Calu3 (cell line): Measurements from ENCODE around the gene EYA3. TPM values are rescaled to one million over a fixed set of nuclear protein-coding genes. Genes with fewer than 3 reads are reported as not detected.

Experiments used
- BruUV-seq: library from RNA; stranded (reverse); fragments of 400-500 nt; replicated peaks from 2 replicates; lab custom pipeline; 2021; lab: Mats Ljungman, UMichigan
- CTCF ChIA-PET: fragments of 300-600 bp; sonication (Branson Sonifier 250); formaldehyde crosslinking; loops from one replicate; lab custom pipeline; 2022; ENCODE audit warnings: antibody characterized with exemption; lab: Charles Lee
- DNase-seq: peaks from one replicate; pipeline ENCODE4 v3.0.0; 2022
- H3K27ac Mint-ChIP-seq: one replicate; pipeline ENCODE4 v1.8.0; 2022; ENCODE audit warnings: mixed read lengths; ENCODE audit not compliant: unreplicated experiment
- H3K27me3 Mint-ChIP-seq: one replicate; pipeline ENCODE4 v1.8.0; 2022; ENCODE audit warnings: mixed read lengths; ENCODE audit not compliant: unreplicated experiment
- H3K36me3 Mint-ChIP-seq: one replicate; pipeline ENCODE4 v1.8.0; 2022; ENCODE audit warnings: mild to moderate bottlenecking, moderate library complexity, mixed read lengths; ENCODE audit not compliant: insufficient read depth, unreplicated experiment
- H3K4me1 Mint-ChIP-seq: one replicate; pipeline ENCODE4 v1.8.0; 2022; ENCODE audit warnings: mild to moderate bottlenecking, low read depth, mixed read lengths; ENCODE audit not compliant: unreplicated experiment
- H3K4me3 Mint-ChIP-seq: one replicate; pipeline ENCODE4 v1.8.0; 2022; ENCODE audit warnings: mild to moderate bottlenecking, low read depth, moderate library complexity, mixed read lengths; ENCODE audit not compliant: unreplicated experiment
- H3K9me3 Mint-ChIP-seq: one replicate; pipeline ENCODE4 v1.8.0; 2022; ENCODE audit warnings: low read depth, mixed read lengths; ENCODE audit not compliant: unreplicated experiment
- CTCF ChIP-seq: fragments of 200-600 bp; IDR thresholded peaks from one replicate; pipeline ENCODE4 v1.8.0; 2022; ENCODE audit warnings: antibody characterized with exemption; ENCODE audit not compliant: unreplicated experiment
- intact Hi-C: fragments of 100-400 bp; cut with micrococcal nuclease; formaldehyde crosslinking; loops from one replicate; pipeline ENCODE4 v1.10.0; 2022; ENCODE audit not compliant: unreplicated experiment
- total RNA-seq: library from RNA; stranded (reverse); gene quantifications from 2 replicates; pipeline ENCODE4 v1.2.3, GENCODE V29; 2022

EYA3 gene
- total RNA-seq, 1 experiment from 2014 or later, result 18.8 TPM

- BruUV-seq, result no TSS peak
- Mint-ChIP-seq H3K4me1 (peaks cover 14% of the 10 kb centered on the region), H3K36me3 (peaks cover 10% of the 10 kb centered on the region), H3K4me3 (no peak overlapping the region), H3K9me3 (no peaks in the 10 kb centered on the region), H3K27me3 (no peaks in the 10 kb centered on the region), H3K27ac (no peak overlapping the region)
- no peak for DNase-seq
- CTCF ChIA-PET, result no interaction called here
- no peak for TF ChIP-seq CTCF
- intact Hi-C loops, result no loop called here
Measured at GRCh38 chr1:27931759-27932158, 156.7 kb downstream of the EYA3 start.

DNA sequence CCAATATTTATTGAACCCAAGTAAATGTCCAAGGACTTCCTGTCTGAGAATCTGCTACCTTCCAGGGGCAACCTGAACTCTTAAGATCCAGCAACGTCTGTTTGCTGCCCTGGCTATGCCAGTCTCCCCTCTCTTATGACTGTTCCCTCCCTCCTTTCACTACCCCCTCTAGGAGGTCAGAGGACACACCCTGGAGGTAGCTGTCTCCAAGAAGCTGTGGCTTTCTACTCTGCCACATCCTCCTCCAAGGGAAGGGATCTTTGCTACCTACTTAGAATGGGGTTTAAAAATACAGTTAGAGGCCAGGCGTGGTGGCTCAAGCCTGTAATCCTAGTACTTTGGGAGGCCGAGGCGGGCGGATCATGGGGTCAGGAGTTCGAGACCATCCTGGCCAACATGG lies 157.2 kb downstream of the EYA3 start:
- peaks cover 10% of the 10 kb centered on the region for H3K36me3 Mint-ChIP-seq
- CTCF ChIA-PET, result no interaction called here
- DNase-seq, result no peak
- peaks cover 14% of the 10 kb centered on the region for H3K4me1 Mint-ChIP-seq
- no peaks in the 10 kb centered on the region for H3K27me3 Mint-ChIP-seq
- intact Hi-C loops, result no loop called here
- no peak overlapping the region for H3K4me3 Mint-ChIP-seq
- H3K27ac Mint-ChIP-seq, result no peak overlapping the region
- H3K9me3 Mint-ChIP-seq, result no peaks in the 10 kb centered on the region
- no TSS peak for BruUV-seq
- TF ChIP-seq CTCF, result no peak

GRCh38 chr1:27928216-27928954 lies 160.0 kb downstream of the EYA3 start:
- H3K27ac Mint-ChIP-seq, result no peak overlapping the region
- no peaks in the 10 kb centered on the region for H3K9me3 Mint-ChIP-seq
- TF ChIP-seq CTCF, result no peak
- intact Hi-C loops, result no loop called here
- no peaks in the 10 kb centered on the region for H3K4me1 Mint-ChIP-seq
- H3K36me3 Mint-ChIP-seq, result no peaks in the 10 kb centered on the region
- DNase-seq, result no peak
- BruUV-seq, result no TSS peak
- CTCF ChIA-PET, result no interaction called here
- H3K27me3 Mint-ChIP-seq, result no peaks in the 10 kb centered on the region
- H3K4me3 Mint-ChIP-seq, result no peak overlapping the region

DNA sequence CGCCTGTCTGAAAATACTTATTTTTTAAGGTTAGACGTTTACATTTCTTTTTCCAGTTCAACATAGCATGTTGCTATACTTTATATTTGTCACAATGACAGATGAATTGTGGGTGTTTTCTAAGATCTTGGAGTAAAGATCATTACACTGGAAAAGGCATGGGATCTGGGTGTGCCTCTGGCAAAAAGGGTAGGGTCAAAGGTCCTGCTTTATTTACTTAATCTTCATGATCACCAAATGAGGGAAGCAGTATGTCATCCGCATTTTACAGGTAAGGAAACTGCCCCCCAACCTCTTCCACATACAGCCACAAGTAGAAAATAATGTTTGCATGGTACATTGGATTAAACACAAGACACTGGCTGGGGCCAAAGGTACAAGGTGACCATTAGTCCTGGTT lies 166.1 kb downstream of the EYA3 start:
- Mint-ChIP-seq H3K4me3 (no peak overlapping the region), H3K36me3 (no peaks in the 10 kb centered on the region), H3K27ac (no peak overlapping the region), H3K9me3 (no peaks in the 10 kb centered on the region), H3K27me3 (no peaks in the 10 kb centered on the region), H3K4me1 (no peaks in the 10 kb centered on the region)
- CTCF ChIA-PET, result no interaction called here
- no peak for TF ChIP-seq CTCF
- BruUV-seq, result no TSS peak
- no peak for DNase-seq
- intact Hi-C loops, result no loop called here

Other genes starting within 250 kb of the EYA3 start
- 5.9 and 11.3 TPM in 2 replicates for gene THEMIS2, start 216.1 kb downstream of the EYA3 start, total RNA-seq
- 19.1 and 24.0 TPM in 2 replicates for gene RPA2, start 174.0 kb downstream of the EYA3 start, total RNA-seq
- 9.7 and 13.0 TPM in 2 replicates for gene SMPDL3B, start 153.6 kb downstream of the EYA3 start, total RNA-seq
- gene XKR8, start 128.6 kb downstream of the EYA3 start, total RNA-seq, result 3.3 and 3.8 TPM in 2 replicates
- gene PTAFR, start 88.1 kb upstream of the EYA3 start, total RNA-seq, result 2.4 and 2.5 TPM in 2 replicates
- 57.6 and 58.3 TPM in 2 replicates for gene DNAJC8, start 144.4 kb upstream of the EYA3 start, total RNA-seq
- gene ATP5IF1, start 147.5 kb upstream of the EYA3 start, total RNA-seq, result 112 and 125 TPM in 2 replicates
- gene SESN2, start 170.9 kb upstream of the EYA3 start, total RNA-seq, result 12.4 and 13.0 TPM in 2 replicates
- 17.4 and 18.8 TPM in 2 replicates for gene MED18, start 240.4 kb upstream of the EYA3 start, total RNA-seq